WTC11 (cell line): ENCODE results near the gene SRPK1. TPM values are rescaled to one million over a fixed set of nuclear protein-coding genes. Genes with fewer than 3 reads are reported as not detected.

ENCODE experiments used
- ATAC-seq: fragments of 200-7000 bp; cut with Tn5 transposase; 2 replicates; pipeline ENCODE4 v1.10.0; 2021; ENCODE audit warnings: mild to moderate bottlenecking, moderate library complexity
- CTCF ChIA-PET: fragments of 300-600 bp; sonication (Branson Sonifier 250); formaldehyde crosslinking; loops from one replicate; lab custom pipeline; 2021; ENCODE audit warnings: antibody characterized with exemption; lab: Charles Lee
- POLR2A ChIA-PET: fragments of 350-600 bp; sonication (Branson Sonifier 250); formaldehyde crosslinking; loops from one replicate; lab custom pipeline; 2021; ENCODE audit warnings: antibody characterized with exemption; lab: Charles Lee
- DNase-seq: peaks from one replicate; pipeline ENCODE4 v3.0.0; 2021; ENCODE audit warnings: low spot score
- H3K27ac Mint-ChIP-seq: 2 replicates; pipeline ENCODE4 v1.8.0; 2021; ENCODE audit warnings: mixed read lengths
- H3K27me3 Mint-ChIP-seq: 2 replicates; pipeline ENCODE4 v1.8.0; 2021; ENCODE audit warnings: low read depth, mild to moderate bottlenecking, moderate library complexity, mixed read lengths
- H3K36me3 Mint-ChIP-seq: 2 replicates; pipeline ENCODE4 v1.8.0; 2021; ENCODE audit warnings: mixed read lengths
- H3K4me1 Mint-ChIP-seq: 2 replicates; pipeline ENCODE4 v1.8.0; 2022; ENCODE audit warnings: mixed read lengths
- H3K4me3 Mint-ChIP-seq: 2 replicates; pipeline ENCODE4 v1.8.0; 2021; ENCODE audit warnings: mild to moderate bottlenecking, moderate library complexity, mixed read lengths
- H3K9me3 Mint-ChIP-seq: 2 replicates; pipeline ENCODE4 v1.8.0; 2021; ENCODE audit warnings: mixed read lengths
- CBFB ChIP-seq: sonication (generic); formaldehyde crosslinking; IDR thresholded peaks from 2 replicates; pipeline ENCODE4 v1.8.1; 2022; ENCODE audit warnings: mild to moderate bottlenecking, low read depth, missing genetic modification reagents
- ELF4 ChIP-seq: sonication (generic); formaldehyde crosslinking; IDR thresholded peaks from 2 replicates; pipeline ENCODE4 v1.8.1; 2022; ENCODE audit warnings: low read depth, mild to moderate bottlenecking, moderate library complexity, missing genetic modification reagents
- ETV6 ChIP-seq: sonication (generic); formaldehyde crosslinking; IDR thresholded peaks from 2 replicates; pipeline ENCODE4 v1.8.1; 2022; ENCODE audit warnings: mild to moderate bottlenecking, missing genetic modification reagents
- FOXK1 ChIP-seq: sonication (generic); formaldehyde crosslinking; IDR thresholded peaks from 2 replicates; pipeline ENCODE4 v1.8.0; 2022; ENCODE audit warnings: mild to moderate bottlenecking, moderate library complexity, missing genetic modification reagents
- FOXP1 ChIP-seq: sonication (generic); formaldehyde crosslinking; IDR thresholded peaks from 2 replicates; pipeline ENCODE4 v1.8.0; 2022; ENCODE audit warnings: missing genetic modification reagents, mild to moderate bottlenecking, moderate library complexity, borderline replicate concordance
- KAT7 ChIP-seq: sonication (generic); formaldehyde crosslinking; IDR thresholded peaks from 2 replicates; pipeline ENCODE4 v1.8.1; 2023; ENCODE audit warnings: missing genetic modification reagents, mild to moderate bottlenecking, borderline replicate concordance
- NFATC4 ChIP-seq: fragments of 250-450 bp; sonication (Bioruptor Pico); IDR thresholded peaks from 2 replicates; pipeline ENCODE4 v1.9.0; 2021; ENCODE audit warnings: mild to moderate bottlenecking
- NFYB ChIP-seq: sonication (generic); formaldehyde crosslinking; conservative IDR thresholded peaks from 2 replicates; pipeline ENCODE4 v1.8.0; 2022; ENCODE audit warnings: low read depth, missing genetic modification reagents
- NR1H2 ChIP-seq: sonication (generic); formaldehyde crosslinking; IDR thresholded peaks from 2 replicates; pipeline ENCODE4 v1.9.0; 2021; ENCODE audit warnings: mild to moderate bottlenecking, moderate library complexity, missing genetic modification reagents
- NR3C1 ChIP-seq: sonication (generic); formaldehyde crosslinking; conservative IDR thresholded peaks from 2 replicates; pipeline ENCODE4 v1.8.1; 2023; ENCODE audit warnings: low read depth, mild to moderate bottlenecking, missing genetic modification reagents
- SOX15 ChIP-seq: fragments of 250-450 bp; sonication (Bioruptor Pico); IDR thresholded peaks from 2 replicates; pipeline ENCODE4 v1.9.0; 2021; ENCODE audit warnings: mild to moderate bottlenecking
- TEAD4 ChIP-seq: sonication (generic); formaldehyde crosslinking; IDR thresholded peaks from 2 replicates; pipeline ENCODE4 v1.8.0; 2022; ENCODE audit warnings: mild to moderate bottlenecking, missing genetic modification reagents
- TP53 ChIP-seq: sonication (generic); formaldehyde crosslinking; IDR thresholded peaks from 2 replicates; pipeline ENCODE4 v1.8.1; 2023; ENCODE audit warnings: mild to moderate bottlenecking, missing genetic modification reagents
- ZNF121 ChIP-seq: sonication (generic); formaldehyde crosslinking; IDR thresholded peaks from 2 replicates; pipeline ENCODE4 v1.8.0; 2023; ENCODE audit warnings: missing genetic modification reagents
- ZNF219 ChIP-seq: sonication (generic); formaldehyde crosslinking; IDR thresholded peaks from 2 replicates; pipeline ENCODE4 v1.8.0; 2023; ENCODE audit warnings: missing genetic modification reagents, mild to moderate bottlenecking, borderline replicate concordance
- ZNF232 ChIP-seq: sonication (generic); formaldehyde crosslinking; IDR thresholded peaks from 2 replicates; pipeline ENCODE4 v1.8.0; 2022; ENCODE audit warnings: mild to moderate bottlenecking, missing genetic modification reagents
- ZNF263 ChIP-seq: sonication (generic); formaldehyde crosslinking; IDR thresholded peaks from 2 replicates; pipeline ENCODE4 v1.8.1; 2022; ENCODE audit warnings: low read depth, mild to moderate bottlenecking, moderate library complexity, missing genetic modification reagents
- ZNF416 ChIP-seq: fragments of 250-450 bp; sonication (Bioruptor Pico); IDR thresholded peaks from 2 replicates; pipeline ENCODE4 v1.9.0; 2021; ENCODE audit warnings: mild to moderate bottlenecking, inconsistent platforms
- total RNA-seq: library from RNA; stranded (reverse); gene quantifications from 3 replicates; pipeline ENCODE4 v1.2.3, GENCODE V29; 2021
- TF ChIP-seq, protein P1 (sequence below): sonication (generic); formaldehyde crosslinking; IDR thresholded peaks from 2 replicates; pipeline ENCODE4 v1.8.0; 2022; ENCODE audit warnings: mild to moderate bottlenecking, missing genetic modification reagents
- TF ChIP-seq, protein P2 (sequence below): sonication (generic); formaldehyde crosslinking; IDR thresholded peaks from 2 replicates; pipeline ENCODE4 v1.8.0; 2023; ENCODE audit warnings: mild to moderate bottlenecking, missing genetic modification reagents
- TF ChIP-seq, protein P3 (sequence below): sonication (generic); formaldehyde crosslinking; IDR thresholded peaks from 2 replicates; pipeline ENCODE4 v1.8.1; 2022; ENCODE audit warnings: low read depth, missing genetic modification reagents, borderline replicate concordance
- TF ChIP-seq, protein P4 (sequence below): sonication (generic); formaldehyde crosslinking; IDR thresholded peaks from 2 replicates; pipeline ENCODE4 v1.8.0; 2023; ENCODE audit warnings: missing genetic modification reagents
- TF ChIP-seq, protein P5 (sequence below): fragments of 250-450 bp; sonication (Bioruptor Pico); IDR thresholded peaks from 2 replicates; pipeline ENCODE4 v1.9.0; 2021; ENCODE audit warnings: mild to moderate bottlenecking
- TF ChIP-seq, protein P6 (sequence below): sonication (generic); formaldehyde crosslinking; IDR thresholded peaks from 2 replicates; pipeline ENCODE4 v1.8.1; 2023; ENCODE audit warnings: mild to moderate bottlenecking, missing genetic modification reagents, borderline replicate concordance

The SRPK1 gene
- total RNA-seq, 1 experiment from 2014 or later = 100.0 TPM

DNA sequence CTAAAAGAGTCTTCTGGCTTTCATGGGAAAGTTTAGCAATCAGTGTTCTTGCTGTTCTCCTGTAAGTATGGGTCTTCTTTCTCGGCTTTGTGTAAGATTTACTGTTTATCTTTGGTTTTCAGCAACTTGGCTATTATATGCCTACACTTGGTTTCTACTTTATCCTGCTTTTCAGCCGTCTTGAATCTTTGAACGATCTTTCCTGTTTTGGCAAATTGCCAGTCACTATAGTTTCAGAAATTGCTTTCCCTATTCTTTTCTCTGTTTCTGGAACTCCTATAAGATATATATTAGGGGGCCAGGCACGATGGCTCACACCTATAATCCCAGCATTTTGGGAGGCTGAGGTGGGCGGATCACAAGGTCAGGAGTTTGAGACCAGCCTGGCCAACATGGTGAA is 14.6 kb upstream of the SRPK1 start:
- DNase-seq = no peak
- Mint-ChIP-seq H3K36me3 (no peaks in the 10 kb centered on the region; the same call in 1 of the 2 replicates), H3K4me3 (no peak overlapping the region), H3K4me1 (peaks cover 11% of the 10 kb centered on the region), H3K9me3 (peaks cover 36% of the 10 kb centered on the region), H3K27ac (no peak overlapping the region), H3K27me3 (peaks cover 16% of the 10 kb centered on the region)
- POLR2A ChIA-PET = no interaction called here
- ATAC-seq = no peak
- CTCF ChIA-PET = no interaction called here
- TF ChIP-seq NFATC4 (CRISPR knock-in tag) (no peak), ETV6 (CRISPR knock-in tag) (no peak), NR3C1 (CRISPR knock-in tag) (no peak), ZNF121 (CRISPR knock-in tag) (no peak), NFYB (CRISPR knock-in tag) (no peak), ZNF219 (no peak), ELF4 (no peak), TEAD4 (CRISPR knock-in tag) (no peak), NR1H2 (CRISPR knock-in tag) (no peak), FOXP1 (no peak), ZNF232 (CRISPR knock-in tag) (no peak), TP53 (CRISPR knock-in tag) (no peak)
- TF ChIP-seq, protein P1, sequence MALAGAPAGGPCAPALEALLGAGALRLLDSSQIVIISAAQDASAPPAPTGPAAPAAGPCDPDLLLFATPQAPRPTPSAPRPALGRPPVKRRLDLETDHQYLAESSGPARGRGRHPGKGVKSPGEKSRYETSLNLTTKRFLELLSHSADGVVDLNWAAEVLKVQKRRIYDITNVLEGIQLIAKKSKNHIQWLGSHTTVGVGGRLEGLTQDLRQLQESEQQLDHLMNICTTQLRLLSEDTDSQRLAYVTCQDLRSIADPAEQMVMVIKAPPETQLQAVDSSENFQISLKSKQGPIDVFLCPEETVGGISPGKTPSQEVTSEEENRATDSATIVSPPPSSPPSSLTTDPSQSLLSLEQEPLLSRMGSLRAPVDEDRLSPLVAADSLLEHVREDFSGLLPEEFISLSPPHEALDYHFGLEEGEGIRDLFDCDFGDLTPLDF (CRISPR knock-in tag) = no peak
- TF ChIP-seq, protein P2, sequence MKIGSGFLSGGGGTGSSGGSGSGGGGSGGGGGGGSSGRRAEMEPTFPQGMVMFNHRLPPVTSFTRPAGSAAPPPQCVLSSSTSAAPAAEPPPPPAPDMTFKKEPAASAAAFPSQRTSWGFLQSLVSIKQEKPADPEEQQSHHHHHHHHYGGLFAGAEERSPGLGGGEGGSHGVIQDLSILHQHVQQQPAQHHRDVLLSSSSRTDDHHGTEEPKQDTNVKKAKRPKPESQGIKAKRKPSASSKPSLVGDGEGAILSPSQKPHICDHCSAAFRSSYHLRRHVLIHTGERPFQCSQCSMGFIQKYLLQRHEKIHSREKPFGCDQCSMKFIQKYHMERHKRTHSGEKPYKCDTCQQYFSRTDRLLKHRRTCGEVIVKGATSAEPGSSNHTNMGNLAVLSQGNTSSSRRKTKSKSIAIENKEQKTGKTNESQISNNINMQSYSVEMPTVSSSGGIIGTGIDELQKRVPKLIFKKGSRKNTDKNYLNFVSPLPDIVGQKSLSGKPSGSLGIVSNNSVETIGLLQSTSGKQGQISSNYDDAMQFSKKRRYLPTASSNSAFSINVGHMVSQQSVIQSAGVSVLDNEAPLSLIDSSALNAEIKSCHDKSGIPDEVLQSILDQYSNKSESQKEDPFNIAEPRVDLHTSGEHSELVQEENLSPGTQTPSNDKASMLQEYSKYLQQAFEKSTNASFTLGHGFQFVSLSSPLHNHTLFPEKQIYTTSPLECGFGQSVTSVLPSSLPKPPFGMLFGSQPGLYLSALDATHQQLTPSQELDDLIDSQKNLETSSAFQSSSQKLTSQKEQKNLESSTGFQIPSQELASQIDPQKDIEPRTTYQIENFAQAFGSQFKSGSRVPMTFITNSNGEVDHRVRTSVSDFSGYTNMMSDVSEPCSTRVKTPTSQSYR (CRISPR knock-in tag) = no peak
- TF ChIP-seq, protein P3, sequence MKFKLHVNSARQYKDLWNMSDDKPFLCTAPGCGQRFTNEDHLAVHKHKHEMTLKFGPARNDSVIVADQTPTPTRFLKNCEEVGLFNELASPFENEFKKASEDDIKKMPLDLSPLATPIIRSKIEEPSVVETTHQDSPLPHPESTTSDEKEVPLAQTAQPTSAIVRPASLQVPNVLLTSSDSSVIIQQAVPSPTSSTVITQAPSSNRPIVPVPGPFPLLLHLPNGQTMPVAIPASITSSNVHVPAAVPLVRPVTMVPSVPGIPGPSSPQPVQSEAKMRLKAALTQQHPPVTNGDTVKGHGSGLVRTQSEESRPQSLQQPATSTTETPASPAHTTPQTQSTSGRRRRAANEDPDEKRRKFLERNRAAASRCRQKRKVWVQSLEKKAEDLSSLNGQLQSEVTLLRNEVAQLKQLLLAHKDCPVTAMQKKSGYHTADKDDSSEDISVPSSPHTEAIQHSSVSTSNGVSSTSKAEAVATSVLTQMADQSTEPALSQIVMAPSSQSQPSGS (CRISPR knock-in tag) = no peak
- TF ChIP-seq, protein P4, sequence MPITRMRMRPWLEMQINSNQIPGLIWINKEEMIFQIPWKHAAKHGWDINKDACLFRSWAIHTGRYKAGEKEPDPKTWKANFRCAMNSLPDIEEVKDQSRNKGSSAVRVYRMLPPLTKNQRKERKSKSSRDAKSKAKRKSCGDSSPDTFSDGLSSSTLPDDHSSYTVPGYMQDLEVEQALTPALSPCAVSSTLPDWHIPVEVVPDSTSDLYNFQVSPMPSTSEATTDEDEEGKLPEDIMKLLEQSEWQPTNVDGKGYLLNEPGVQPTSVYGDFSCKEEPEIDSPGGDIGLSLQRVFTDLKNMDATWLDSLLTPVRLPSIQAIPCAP (CRISPR knock-in tag) = no peak
- TF ChIP-seq, protein P5, sequence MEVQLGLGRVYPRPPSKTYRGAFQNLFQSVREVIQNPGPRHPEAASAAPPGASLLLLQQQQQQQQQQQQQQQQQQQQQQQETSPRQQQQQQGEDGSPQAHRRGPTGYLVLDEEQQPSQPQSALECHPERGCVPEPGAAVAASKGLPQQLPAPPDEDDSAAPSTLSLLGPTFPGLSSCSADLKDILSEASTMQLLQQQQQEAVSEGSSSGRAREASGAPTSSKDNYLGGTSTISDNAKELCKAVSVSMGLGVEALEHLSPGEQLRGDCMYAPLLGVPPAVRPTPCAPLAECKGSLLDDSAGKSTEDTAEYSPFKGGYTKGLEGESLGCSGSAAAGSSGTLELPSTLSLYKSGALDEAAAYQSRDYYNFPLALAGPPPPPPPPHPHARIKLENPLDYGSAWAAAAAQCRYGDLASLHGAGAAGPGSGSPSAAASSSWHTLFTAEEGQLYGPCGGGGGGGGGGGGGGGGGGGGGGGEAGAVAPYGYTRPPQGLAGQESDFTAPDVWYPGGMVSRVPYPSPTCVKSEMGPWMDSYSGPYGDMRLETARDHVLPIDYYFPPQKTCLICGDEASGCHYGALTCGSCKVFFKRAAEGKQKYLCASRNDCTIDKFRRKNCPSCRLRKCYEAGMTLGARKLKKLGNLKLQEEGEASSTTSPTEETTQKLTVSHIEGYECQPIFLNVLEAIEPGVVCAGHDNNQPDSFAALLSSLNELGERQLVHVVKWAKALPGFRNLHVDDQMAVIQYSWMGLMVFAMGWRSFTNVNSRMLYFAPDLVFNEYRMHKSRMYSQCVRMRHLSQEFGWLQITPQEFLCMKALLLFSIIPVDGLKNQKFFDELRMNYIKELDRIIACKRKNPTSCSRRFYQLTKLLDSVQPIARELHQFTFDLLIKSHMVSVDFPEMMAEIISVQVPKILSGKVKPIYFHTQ (CRISPR knock-in tag) = no peak

DNA sequence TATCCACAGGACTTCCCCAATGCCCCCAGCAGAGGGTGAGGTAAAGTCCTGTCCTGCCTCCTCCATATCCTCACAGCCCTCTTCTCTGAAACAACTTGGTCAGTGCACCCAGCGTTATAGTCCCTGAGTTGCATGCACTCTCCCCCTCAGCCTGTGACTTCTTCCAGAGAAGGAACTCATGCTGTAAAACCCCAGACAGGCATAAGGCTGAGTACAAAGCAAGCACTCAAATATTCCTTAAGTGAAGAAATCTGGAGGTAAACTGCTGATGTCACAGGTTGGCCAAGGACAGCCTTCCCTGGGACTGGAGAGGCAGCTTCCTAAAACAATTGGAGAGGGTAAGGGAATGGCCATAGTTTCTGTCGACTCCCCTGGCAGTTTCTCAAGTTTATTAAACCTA is 12.9 kb upstream of the SRPK1 start:
- ChIA-PET CTCF (no interaction called here), POLR2A (interaction anchor here (0.6 kb wide), 1 partner anchor 506 kb away, joined by 3 read pairs; no protein-coding TSS in a partner anchor)
- Mint-ChIP-seq H3K27me3 (peaks cover 17% of the 10 kb centered on the region), H3K36me3 (no peaks in the 10 kb centered on the region; the same call in 1 of the 2 replicates), H3K27ac (no peak overlapping the region), H3K9me3 (peaks cover 23% of the 10 kb centered on the region), H3K4me1 (peaks cover 7% of the 10 kb centered on the region), H3K4me3 (no peak overlapping the region)
- ATAC-seq = no peak
- DNase-seq = no peak
- no peak for TF ChIP-seq CBFB
- TF ChIP-seq, protein P6, sequence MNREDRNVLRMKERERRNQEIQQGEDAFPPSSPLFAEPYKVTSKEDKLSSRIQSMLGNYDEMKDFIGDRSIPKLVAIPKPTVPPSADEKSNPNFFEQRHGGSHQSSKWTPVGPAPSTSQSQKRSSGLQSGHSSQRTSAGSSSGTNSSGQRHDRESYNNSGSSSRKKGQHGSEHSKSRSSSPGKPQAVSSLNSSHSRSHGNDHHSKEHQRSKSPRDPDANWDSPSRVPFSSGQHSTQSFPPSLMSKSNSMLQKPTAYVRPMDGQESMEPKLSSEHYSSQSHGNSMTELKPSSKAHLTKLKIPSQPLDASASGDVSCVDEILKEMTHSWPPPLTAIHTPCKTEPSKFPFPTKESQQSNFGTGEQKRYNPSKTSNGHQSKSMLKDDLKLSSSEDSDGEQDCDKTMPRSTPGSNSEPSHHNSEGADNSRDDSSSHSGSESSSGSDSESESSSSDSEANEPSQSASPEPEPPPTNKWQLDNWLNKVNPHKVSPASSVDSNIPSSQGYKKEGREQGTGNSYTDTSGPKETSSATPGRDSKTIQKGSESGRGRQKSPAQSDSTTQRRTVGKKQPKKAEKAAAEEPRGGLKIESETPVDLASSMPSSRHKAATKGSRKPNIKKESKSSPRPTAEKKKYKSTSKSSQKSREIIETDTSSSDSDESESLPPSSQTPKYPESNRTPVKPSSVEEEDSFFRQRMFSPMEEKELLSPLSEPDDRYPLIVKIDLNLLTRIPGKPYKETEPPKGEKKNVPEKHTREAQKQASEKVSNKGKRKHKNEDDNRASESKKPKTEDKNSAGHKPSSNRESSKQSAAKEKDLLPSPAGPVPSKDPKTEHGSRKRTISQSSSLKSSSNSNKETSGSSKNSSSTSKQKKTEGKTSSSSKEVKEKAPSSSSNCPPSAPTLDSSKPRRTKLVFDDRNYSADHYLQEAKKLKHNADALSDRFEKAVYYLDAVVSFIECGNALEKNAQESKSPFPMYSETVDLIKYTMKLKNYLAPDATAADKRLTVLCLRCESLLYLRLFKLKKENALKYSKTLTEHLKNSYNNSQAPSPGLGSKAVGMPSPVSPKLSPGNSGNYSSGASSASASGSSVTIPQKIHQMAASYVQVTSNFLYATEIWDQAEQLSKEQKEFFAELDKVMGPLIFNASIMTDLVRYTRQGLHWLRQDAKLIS (CRISPR knock-in tag) = no peak
- TF ChIP-seq FOXK1 (CRISPR knock-in tag) = no peak
- TF ChIP-seq ZNF263 (CRISPR knock-in tag) = no peak
- TF ChIP-seq SOX15 (CRISPR knock-in tag) = no peak
- no peak for TF ChIP-seq ETV6 (CRISPR knock-in tag)
- TF ChIP-seq KAT7 = no peak
- TF ChIP-seq ZNF416 (CRISPR knock-in tag) = no peak
